Pons (tissue), 1 donor: ENCODE data around the gene ANKRD11.
"Not testable (repeated sequence)": the region's sequence is repeated elsewhere in the genome, so short reads cannot be mapped to it uniquely, and the experiment has no call there.

ENCODE experiments used
- DNase-seq: peaks from one replicate; pipeline ENCODE4 v3.0.0-alpha.2; 2016; ENCODE audit warnings: low spot score

Gene ANKRD11

DNA sequence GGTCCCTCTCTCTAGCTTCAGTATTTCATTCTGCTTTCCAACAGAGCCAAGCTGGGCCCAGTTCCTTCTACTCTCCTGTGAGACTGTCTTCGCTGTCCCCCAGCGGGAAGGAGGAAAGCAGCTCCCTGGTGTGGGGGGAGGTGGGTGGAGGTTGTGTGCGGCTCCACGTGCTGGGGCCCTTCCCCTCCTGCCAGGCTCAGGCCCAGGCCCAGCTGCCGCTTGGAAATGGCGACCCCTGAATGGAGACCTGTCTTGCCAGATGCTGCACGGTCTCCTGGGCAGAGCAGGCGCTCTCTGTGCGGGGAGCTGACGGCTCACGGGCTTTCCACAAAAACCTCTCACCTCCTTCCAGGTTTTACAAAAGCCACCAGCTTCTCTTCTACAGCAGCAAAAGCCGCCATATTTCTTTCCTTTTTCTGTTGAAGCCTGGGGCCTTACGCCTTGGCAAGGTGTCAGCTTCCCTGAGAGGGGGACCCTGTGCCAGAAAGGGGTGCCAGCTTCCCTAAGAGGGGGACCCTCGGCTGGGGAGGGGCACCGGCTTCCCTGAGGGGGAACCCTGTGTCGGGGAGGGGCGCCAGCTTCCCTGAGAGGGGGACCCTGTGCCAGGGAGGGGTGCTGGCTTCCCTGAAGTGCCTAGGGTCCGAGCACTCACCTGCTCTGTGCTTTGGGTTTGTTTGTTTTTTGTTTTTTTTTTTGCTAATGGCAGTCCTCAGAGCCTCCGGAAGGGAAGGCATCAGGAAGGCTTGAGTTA, 225.4 kb downstream of the ANKRD11 start:
- no peak for DNase-seq

DNA sequence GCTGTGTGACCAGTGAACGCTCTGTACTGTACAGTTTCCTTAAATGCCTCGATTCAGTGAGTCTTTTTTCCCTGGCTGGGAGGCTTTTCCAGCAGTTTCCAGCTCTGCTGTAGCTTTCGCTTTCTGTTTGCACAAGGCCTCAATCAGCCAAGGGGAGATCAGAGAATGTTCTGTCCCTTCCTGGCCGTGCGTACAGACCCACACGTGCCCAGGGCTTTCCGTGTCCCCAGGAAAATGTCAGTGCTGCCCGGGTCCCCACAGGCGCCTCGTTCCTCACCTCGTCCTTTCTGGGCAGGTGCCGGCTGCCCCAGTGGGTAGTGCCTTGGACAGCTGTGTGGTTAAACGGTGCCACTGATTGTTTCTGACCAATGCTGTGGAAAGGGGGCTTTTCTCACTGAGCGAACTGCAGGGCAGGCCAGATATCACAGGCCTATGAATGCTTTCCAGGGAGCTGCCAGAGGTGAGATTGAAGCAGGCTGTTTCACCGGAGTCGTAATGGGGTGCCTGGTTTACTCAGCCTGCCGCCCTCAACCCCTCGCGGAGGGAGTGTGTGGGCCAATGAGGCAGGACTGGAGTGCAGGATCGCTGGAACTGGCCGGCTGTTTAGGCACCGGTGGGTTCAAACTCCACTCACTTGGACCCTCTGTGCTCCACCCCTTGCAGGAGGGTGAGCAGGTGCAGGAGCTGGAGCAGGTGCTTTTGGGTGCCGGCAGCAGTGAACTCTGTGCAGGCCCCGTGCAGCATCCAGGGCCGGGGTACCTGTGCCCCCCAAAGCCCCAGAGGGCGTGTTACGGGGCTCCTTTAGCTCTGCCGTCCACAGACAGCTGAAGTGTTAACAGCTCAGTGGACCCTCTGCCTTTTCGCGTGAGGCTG, 228.4 kb downstream of the ANKRD11 start:
- DNase-seq, result peak; percentile 58

DNA sequence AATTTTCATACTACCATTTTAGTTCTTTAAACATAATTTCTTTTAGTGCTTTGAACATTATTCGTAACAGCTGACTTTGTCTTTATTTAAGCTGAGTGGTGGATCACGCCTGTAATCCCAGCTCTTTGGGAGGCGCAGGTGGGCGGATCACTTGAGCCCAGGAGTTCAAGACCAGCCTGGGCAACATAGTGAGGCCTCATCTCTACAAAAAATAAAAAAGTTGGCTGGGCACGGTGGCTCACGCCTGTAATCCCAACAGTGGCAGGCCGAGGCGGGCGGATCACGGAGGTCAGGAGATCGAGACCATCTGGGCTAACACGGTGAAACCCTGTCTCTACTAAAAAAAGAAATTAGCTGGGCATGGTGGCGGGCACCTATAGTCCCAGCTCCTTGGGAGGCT, 230.5 kb downstream of the ANKRD11 start:
- not testable (repeated sequence) for DNase-seq

DNA sequence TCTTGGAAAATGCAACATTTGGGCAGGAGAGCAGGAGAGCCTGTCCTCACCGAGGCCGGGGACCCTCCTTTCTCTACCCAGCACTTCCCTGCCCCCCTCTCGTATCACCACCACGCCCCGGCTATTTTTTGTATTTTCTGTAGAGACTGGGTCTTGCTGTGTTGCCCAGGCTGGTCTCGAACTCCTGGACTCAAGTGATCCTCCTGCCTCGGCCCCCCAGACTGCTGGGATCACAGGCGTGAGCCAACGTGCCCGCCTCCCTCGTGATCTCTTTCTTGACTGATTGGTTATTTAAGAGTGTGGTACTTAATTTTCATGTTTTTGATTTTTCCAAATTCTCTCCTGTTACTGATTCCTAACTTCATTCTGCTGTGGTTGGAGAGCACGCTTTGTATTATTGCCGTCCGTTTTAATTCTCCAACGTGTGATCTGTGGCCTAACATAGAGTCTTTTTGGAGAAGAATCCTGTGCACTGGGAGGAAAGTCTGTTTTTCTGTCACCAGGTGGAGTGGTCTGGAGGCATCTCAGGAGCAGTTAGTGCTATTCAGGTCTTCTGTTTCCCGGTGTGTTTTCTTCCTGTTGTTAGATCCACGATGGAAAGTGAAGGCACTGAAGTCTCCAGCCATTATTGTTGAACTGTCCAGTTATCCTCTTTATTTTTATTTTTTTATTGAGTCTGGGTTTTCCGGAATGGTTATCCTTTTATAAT, 232.4 kb downstream of the ANKRD11 start:
- no peak for DNase-seq

DNA sequence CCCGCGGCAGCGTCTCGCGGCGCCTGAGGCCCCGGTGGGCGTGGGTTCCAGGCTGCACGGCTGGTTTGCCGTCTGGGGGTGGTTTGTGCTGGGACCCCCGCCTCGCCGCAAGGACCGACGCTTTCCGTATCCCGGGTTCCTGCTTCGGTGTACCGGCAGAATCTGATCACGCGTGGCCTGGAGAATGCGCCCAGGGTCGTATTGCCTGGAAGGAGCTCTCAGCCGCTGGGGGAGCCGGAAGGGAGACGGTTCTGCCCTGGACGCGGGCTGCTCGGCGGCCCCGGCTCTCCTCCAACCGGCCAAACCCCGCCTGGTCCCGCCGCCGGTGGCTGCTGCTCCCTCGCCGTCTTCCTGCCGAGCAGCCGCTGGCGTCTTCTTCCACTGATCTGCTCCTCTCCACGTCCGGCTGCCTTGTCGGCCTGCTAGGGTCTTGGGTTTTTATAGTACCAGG, 233.1 kb downstream of the ANKRD11 start:
- DNase-seq, result no peak

DNA sequence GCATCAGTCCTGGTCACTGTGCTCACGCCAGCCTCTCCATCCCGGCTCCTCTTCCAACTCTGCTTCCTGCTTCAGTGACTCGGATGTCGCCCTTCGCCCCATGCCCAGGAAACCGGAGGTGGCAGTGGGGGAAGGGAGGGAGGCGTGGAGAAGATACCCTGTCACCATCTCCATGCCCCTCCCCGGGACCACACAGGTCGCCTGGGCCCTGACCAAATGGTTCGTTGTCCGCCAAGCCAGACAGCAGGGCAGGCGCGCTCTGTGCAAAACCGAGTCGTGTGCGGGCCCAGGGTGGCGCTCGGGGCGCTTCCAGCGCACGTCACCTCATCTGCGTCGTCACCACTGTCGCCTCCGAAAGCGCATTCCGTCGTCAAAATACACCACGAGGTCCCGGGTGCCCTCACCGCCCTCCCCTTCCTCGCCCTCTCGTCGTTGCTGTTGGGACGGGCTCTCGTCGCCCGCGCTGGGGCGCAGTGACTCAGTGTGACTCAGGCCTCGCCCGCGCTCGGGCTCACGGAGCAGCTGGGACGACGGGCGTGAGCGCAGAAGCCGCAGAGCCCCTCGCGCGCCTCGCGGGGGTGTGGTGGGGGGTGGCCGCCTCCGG, 233.6 kb downstream of the ANKRD11 start:
- DNase-seq, result peak; percentile 14

DNA sequence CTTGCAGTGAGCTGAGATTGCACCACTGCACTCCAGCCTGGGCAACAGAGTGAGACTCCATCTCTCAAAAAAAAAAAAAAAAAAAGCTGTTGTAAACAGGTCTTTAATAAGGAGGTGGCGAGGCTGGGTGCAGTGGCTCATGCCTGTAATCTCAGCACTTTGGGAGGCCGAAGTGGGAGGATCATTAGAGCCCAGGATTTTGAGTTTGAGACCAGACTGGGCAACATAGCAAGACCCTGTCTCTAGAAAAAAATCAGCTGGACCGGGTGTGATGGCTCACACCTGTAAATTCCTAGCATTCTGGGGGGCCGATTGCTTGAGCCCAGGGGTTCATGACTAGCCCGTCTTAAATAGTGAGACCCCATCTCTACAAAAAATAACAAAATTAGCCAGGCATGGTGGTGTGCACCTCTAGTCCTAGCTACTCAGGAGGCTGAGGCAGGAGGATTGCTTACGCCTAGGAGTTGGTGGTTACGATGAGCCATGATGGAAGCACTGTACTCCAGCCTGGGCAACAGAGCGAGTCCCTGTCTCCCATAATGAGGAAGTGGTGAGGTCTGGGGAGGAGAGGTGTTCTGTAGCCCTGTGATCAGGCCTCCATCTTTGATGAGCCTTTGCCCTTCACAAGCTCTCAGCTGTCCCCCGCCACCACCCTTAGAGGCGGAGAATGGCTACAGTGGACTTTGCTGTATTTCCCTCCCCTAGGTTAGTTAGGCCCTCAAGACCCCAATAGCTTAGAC, 236.6 kb downstream of the ANKRD11 start:
- no peak for DNase-seq

DNA sequence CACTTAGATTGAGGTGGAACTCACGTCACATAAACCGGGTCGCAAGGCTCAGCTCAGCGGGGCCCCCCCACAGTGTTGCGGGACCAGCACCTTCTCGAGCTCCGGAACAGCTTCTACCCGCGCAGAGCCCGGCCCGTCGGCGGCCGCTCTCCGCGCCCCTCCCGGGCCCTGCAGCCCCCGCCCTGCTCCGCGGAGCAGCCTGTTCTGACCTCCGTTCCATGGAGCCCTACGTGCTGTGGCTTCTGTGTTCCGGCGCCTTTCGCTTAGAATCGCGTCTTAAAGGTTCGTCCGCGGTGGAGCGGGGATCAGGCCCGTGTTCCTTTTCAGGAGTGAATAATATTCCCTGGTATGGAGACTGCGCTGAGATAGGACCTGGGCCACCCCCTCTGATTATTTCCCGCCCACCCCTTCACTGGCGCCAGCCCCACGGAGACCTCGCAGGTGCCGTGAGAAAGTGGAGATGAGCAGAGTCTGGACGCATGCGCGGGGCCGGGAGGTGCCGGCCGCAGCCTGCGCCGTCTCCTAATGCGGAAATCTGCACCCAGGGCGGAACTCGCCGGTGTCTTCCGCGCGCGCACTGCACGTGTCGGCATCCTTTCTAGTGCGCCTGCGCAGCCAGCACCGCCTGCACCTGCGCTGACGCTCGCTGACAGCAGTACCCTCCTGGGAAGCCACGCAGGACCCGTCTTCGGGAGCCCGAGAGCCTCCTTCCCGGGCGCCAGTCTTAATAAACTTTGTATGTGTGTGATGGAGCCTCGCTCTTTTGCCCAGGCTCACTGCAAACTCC, 242.0 kb downstream of the ANKRD11 start:
- no peak for DNase-seq

DNA sequence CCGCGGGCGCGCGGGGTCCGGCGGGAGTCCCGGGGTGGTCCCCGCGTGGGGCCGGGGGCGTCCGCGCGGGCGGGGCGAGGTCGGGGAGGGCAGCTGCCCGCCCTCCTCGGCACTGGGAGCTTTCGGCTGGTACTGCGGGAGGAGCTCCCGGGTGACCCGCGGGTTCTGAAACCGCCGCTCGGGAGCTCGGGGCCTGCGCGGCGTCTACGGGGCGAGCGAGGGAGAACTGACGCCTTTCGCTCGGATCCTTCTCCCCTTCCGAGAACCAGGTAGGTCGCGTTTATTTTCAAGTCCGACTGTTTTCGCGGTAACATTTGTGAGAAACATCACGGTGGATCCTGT, 242.7 kb downstream of the ANKRD11 start:
- DNase-seq, result not testable (repeated sequence)

DNA sequence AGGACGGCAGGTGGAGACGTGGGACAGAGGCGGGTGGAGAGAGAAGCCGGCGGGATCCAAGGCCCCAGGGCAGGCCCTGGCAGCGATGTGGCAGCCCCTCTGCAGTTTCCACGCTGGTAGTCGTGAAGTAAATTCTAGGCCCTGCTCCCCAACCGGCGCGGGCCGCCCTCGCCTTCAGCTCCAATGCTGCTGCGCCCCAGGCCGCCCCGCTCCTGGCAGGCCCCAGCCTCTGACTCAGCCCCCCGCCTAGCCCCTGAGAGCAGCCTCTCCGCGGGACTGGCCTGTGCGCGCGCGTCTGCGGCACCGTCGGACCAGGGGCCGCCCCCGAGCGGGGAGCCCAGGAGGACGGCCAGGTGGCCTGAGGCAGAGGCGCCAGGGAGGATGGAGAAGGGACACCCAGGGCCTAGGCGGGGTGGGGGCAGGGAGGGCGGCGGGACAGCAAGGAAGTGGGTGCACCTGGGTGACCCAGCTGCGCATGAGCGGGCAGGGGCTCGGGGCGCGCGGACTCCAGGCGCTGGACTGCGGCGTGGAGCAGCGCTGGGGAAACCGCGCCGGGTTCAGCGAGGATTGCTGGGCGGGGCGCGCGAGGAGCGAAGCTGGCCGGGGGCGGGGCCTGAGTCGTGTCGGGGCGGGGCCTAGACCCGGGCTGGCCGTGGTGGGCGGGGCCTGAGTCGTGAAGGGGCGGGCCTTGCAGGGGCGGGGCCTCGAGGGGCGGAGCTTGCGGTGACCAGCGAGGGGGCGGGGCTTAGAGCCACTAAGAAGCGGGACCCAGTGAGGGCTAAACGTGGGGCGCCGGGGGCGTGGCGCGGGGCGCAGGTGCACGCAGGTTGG, 243.2 kb downstream of the ANKRD11 start:
- DNase-seq, result peak; percentile 67

DNA sequence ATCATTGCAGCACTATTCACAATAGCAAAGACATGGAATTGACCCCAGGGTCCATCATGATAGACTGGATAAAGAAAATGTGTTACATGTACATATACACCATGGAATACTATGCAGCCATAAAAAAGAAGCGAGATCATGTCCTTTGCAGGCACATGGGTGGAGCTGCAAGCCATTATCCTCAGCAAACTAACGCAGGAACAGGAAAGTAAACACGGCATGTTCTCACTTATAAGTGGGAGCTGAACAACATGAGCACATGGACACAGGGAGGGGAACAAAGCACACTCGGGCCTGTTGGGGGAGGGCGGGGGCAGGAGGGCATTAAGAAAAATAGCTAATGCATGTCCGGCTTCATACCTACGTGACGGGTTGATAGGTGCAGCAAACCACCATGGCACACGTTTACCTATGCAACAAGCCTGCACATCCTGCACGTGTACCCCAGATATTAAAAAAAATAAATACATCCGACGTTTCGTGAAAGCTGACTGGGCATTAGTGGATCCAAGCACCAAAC, 243.9 kb downstream of the ANKRD11 start:
- no peak for DNase-seq

DNA sequence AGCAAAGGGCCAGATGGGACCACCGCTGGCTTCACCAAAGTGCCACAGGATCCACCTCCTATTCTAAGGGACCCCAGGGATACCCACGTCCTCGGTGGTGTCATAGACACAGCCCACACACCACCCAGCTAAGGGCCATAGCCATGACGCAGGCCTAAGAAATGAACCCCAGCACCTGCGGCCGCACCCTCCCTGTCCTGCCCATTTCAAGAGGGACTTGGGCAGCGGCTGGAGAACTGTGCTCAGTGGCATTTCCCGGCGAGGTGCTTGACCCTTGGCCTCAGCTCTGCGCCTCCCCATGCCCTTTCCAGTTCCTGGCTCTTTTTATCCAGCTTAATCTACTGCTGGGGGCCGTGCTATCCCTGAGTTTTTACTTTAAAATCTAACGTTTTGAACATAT, 245.6 kb downstream of the ANKRD11 start:
- DNase-seq, result no peak

DNA sequence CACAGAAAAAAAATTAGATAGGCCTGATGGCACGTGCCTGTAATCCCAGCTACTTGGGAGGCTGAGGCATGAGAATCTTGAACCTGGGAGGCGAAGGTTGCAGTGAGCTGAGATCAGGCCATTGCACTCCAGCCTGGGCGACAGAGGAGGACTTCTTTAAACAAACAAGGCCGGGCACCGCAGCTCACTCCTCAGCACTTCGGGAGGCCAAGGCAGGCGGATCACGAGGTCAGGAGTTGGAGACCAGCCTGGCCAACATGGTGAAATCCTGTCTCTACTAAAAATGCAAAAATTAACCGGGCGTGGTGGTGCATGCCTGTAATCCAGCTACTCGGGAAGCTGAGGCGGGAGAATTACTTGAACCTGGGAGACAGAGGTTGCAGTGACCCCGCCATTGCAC, 246.1 kb downstream of the ANKRD11 start:
- not testable (repeated sequence) for DNase-seq

DNA sequence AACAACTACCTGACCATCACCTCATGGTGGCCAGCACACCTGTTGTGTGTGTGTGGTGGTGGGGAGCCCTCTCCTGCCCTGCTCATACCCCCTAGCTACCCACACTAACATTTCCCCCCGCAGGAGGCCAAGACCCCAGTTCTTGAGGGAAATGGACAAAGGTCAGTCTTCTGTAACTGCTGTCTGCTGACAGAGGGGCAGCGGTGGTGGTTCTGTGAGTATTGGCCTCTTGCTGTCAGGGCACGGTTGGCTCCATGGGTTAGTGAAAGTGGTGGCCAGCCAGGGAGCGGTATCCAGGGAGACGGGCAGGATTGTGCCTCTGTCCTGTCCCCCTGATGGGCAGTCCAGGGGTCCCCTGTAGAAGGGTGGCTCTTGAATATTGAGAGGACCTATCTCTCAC, 246.7 kb downstream of the ANKRD11 start:
- DNase-seq, result no peak

DNA sequence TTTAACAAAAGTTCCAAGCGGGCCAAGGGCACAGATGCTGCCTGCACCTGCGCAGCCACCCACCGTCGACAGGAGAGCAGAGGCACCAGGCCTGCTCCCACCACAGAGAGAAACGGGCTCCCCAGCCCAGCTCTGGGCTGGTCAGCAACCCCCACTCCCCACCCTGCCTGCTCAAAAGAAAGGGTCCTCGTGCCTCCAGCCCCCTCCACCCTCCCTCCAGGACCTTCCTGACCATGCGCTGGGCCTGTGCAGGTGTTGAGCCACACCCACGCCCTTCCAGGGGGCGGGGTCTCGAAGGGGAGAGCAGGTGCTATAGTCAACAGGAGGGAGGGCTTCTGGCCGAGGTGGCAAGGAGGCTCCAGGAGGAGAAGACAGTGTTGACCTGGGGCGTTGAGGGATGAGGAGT, 247.6 kb downstream of the ANKRD11 start:
- no peak for DNase-seq

DNA sequence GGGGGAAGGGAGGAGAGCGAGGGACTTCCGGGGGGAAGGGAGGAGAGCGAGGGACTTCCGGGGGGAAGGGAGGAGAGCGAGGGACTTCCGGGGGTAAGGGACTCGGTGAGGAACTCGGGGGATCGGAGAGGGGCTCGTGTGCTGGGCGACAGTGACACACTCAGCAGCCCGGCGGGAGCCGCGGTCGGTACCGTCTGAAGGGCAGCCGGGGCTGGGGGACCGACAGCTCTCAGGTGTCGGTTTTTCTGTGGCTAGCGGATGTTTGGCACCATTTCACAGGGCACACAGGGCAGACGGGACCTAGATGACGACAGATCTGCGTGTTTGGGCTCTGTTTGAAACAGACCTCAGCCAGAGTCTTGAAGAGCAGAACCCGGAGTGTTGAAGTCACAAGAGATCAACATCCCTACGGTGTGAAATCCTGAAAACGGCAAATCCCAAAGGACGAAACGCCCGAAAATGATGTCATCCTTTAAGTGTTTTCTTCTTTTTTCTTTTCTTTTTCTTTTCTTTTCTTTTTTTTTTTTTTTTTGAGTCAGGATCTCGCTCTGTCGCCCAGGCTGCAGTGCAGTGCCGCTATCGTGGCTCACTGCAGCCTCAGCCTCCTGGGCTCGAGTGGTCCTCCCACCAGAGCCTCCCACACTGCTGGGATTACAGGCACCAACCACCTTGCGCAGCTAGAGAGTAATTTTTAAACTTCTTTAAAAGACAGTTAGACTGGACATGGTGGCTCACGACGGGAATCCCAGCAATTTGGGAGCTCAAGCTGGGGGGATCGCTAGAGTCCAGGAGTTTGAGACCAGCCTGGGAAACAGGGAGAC, 249.0 kb downstream of the ANKRD11 start:
- peak; percentile 79 for DNase-seq

DNA sequence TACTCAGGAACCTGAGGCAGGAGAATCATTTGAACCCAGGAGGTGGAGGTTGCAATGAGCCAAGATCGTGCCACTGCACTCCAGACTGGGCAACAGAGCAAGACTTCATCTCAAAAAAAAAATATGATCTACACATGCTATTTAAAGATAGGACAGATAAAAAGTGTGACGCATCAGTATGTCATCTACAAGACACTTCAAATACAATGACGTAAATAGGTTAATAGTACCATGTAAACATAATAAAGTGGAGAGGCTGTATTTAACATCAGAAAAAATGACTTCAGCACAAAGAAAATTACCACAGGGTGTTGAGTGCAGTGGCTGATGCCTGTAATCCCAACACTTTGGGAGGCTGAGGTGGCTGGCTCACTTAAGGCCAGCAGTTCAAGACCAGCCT, 252.6 kb downstream of the ANKRD11 start:
- DNase-seq, result no peak

DNA sequence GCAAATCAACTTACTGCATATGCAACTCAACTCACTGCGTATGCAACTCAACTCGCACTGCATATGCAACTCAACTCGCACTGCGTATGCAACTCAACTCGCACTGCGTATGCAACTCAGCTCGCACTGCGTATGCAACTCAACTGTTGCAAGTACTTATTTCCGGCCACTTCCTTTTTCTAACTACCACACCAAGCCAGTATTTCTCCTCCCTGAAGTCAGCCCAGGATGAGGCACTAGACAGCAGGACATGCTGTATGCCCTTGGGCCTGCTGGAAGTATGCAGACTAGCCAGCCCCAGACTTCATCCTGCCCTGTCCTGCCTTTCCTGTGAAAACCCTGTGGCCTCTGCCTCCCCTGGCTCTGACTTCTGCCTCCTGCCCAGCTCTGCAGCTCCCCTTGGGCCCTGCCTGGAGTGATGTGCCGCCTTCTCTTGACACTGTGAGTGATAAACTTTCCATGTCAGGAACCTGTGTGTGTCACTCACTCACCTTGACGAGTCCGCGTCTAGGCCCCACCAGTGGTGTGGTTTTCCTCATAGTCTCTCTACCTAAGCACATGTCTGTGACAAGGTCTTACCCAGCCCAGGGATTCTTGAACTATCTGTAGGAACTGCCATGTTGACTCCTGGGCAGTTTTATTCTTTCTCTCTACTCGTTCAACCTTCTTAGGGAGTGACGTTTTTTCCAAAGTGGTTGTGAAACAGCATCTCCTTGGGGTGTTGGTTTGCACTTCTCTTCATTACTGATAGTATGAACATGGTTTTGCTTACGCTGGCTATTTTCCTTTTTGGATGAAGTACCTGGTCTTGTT, 256.5 kb downstream of the ANKRD11 start:
- no peak for DNase-seq
